ENCODE data around the gene FGD4. TPM values are rescaled to one million over a fixed set of nuclear protein-coding genes. Genes with fewer than 3 reads are reported as not detected.

Gene FGD4
- total RNA-seq, 1 experiment from 2014 or later: 54.3 TPM

- H3K79me2 ChIP-seq (ENCODE audit: insufficient read depth, low read length): no peaks in the 10 kb centered on the region
- H2BK20ac ChIP-seq (ENCODE audit: low read depth, low read length, poor library complexity, severe bottlenecking): no peak overlapping the region
- WGBS (ENCODE audit: extremely low coverage, insufficient read length, low lambda C conversion rate): no CpG with 5 or more reads among the region's 3 CpGs
- no peaks in the 10 kb centered on the region for H3K23me2 ChIP-seq (ENCODE audit: insufficient read length, low read depth, low read length, poor library complexity, severe bottlenecking)
- no peak overlapping the region for H3K4ac ChIP-seq (ENCODE audit: low read depth, low read length)
- no peak overlapping the region for H2BK15ac ChIP-seq (ENCODE audit: low read depth, low read length)
- Mint-ChIP-seq H3K27ac (no peak overlapping the region), H3K4me3 (no peak overlapping the region), H3K27me3 (ENCODE audit: low read depth) (no peaks in the 10 kb centered on the region), H3K9me3 (no peaks in the 10 kb centered on the region), H3K36me3 (ENCODE audit: insufficient read depth in 1 of 3, low read depth in 3 of 3) (peaks cover 0 to 18% (median 17%) of the 10 kb centered on the region in 3 experiments; a peak in 4 of 7 replicates), H3K4me1 (peaks cover 31 to 33% of the 10 kb centered on the region in 2 experiments)
- no peak overlapping the region for H3K23ac ChIP-seq (ENCODE audit: insufficient read length, low read depth, low read length)
- no peaks in the 10 kb centered on the region for H3K79me1 ChIP-seq (ENCODE audit: insufficient read depth, low read depth, low read length, poor library complexity, severe bottlenecking)
- H2BK12ac ChIP-seq (ENCODE audit: insufficient read length, low read depth, low read length): no peak overlapping the region
- H3K9me3 ChIP-seq (ENCODE audit: control insufficient read depth, low read depth, low read length): no peaks in the 10 kb centered on the region
- no peak overlapping the region for H2BK120ac ChIP-seq (ENCODE audit: low read depth, low read length, poor library complexity, severe bottlenecking)
- no peak overlapping the region for H4K8ac ChIP-seq (replicated peaks; ENCODE audit: insufficient read length, low read depth, low read length)
- TF ChIP-seq CTCF (conservative IDR thresholded peaks at IDR 0.05): no peak
- no peak overlapping the region for H2BK5ac ChIP-seq (ENCODE audit: insufficient read length, low read length)
- H3T11ph ChIP-seq (ENCODE audit: low read length): no peak overlapping the region
- no peak overlapping the region for H3K56ac ChIP-seq (ENCODE audit: insufficient read length, low read depth, low read length)
- H3K4me2 ChIP-seq (ENCODE audit: insufficient read depth, insufficient read length, low read length): peak overlapping the region; percentile 21
- H3K18ac ChIP-seq (ENCODE audit: insufficient read length, low read depth, low read length): no peak overlapping the region
- no peak overlapping the region for H3K27ac ChIP-seq (ENCODE audit: insufficient read length, low read depth, low read length)
- no peak overlapping the region for H4K91ac ChIP-seq (ENCODE audit: insufficient read length, low read depth, low read length)
- H4K20me1 ChIP-seq (ENCODE audit: control insufficient read depth, insufficient read depth, insufficient read length): no peaks in the 10 kb centered on the region
- H3K14ac ChIP-seq (ENCODE audit: insufficient read depth, low read length): no peak overlapping the region
- H3K27me3 ChIP-seq (ENCODE audit: insufficient read depth, low read length): no peaks in the 10 kb centered on the region
- DNase-seq: no peak
- H4K5ac ChIP-seq (ENCODE audit: insufficient read length, low read depth, low read length): no peak overlapping the region
- H3K9ac ChIP-seq (ENCODE audit: extremely low read depth, insufficient read length, low read length): no peak overlapping the region
- no peaks in the 10 kb centered on the region for H3K4me1 ChIP-seq (ENCODE audit: insufficient read depth, low read length)
- H2AFZ ChIP-seq (ENCODE audit: low read length): no peak overlapping the region
- no peak overlapping the region for H2AK5ac ChIP-seq (ENCODE audit: insufficient read length, low read length)
These were observed 36.5 kb upstream of the FGD4 start for GRCh38 chr12:32362892-32363291.
